Inferior parietal cortex (tissue), 1 donor: ENCODE measurements around the gene CDKN2B.

ENCODE experiments used
- DNase-seq: peaks from one replicate; pipeline ENCODE4 v3.0.0-alpha.2; 2016; ENCODE audit errors: extremely low spot score

Gene CDKN2B

DNA sequence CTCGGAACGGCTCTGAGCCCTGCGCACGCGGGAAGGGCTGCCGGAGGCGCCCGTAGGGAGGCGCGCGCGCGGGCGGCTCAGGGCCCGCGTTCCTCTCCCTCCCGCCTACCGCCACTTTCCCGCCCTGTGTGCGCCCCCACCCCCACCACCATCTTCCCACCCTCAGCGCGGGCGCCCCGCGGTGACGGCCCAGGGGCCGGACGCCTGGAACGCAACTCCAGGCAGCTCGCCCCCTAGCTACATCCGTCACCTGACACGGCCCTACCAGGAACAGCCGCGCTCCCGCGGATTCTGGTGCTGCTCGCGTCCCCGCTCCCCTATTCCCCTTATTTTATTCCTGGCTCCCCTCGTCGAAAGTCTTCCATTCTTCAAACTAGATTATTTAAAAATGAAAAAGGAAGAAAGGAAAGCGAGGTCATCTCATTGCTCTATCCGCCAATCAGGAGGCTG is 14.5 kb downstream of the CDKN2B start, which contains the start of gene CDKN2B-AS1:
Gene CDKN2B-AS1 (plus strand): TSS at position 236 of the 450 bp plus-strand sequence.
- no peak for DNase-seq

DNA sequence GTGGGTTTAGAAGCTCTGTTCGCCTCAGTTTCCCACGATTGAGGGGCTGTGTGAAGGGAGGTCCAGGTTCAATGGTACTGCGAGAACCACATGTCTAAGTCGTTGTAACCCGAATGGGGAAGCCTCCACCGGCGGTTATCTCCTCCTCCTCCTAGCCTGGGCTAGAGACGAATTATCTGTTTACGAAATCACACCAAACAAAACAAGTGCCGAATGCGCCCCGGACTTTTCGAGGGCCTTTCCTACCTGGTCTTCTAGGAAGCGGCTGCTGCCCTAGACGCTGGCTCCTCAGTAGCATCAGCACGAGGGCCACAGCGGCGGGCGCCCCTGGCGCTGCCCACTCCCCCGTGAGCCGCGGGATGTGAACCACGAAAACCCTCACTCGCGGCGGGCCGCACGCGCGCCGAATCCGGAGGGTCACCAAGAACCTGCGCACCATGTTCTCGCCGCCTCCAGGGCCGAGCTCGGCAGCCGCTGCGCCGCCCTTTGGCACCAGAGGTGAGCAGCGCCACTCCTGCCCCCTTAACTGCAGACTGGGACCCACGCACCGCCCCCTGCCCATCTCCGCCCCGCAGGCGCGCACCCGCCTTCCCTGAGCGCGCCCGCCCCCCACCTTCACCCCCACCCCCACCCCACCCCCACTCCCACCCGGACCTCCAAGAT is 15.1 kb downstream of the CDKN2B start, which contains the start of gene CDKN2A:
Gene CDKN2A (minus strand): TSS at position 500 of the 663 bp plus-strand sequence.
- DNase-seq: no peak

DNA sequence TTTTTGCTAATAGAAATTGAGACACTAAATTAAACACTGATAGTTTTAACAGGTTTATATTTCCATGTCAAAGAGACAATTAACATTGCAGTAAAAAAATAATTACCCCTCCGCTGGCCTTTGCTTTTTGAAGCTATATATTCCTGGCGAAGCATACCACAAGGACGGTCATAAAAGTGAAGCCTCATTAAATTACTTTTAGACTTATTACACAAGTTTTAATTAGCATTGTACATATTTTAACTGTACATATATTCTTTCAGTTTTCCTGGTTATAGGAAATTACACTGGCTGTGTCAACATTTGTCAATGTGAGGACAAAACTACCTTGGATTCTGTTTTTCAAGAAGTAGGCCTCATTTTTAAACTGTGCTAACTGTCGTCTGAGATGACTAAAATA is 16.1 kb downstream of the CDKN2B start:
- no peak for DNase-seq

- no peak for DNase-seq
Observed at GRCh38 chr9:21991072-21991959, 17.8 kb downstream of the CDKN2B start.

- DNase-seq: no peak
Observed at GRCh38 chr9:21989440-21990189, 19.5 kb downstream of the CDKN2B start.

DNA sequence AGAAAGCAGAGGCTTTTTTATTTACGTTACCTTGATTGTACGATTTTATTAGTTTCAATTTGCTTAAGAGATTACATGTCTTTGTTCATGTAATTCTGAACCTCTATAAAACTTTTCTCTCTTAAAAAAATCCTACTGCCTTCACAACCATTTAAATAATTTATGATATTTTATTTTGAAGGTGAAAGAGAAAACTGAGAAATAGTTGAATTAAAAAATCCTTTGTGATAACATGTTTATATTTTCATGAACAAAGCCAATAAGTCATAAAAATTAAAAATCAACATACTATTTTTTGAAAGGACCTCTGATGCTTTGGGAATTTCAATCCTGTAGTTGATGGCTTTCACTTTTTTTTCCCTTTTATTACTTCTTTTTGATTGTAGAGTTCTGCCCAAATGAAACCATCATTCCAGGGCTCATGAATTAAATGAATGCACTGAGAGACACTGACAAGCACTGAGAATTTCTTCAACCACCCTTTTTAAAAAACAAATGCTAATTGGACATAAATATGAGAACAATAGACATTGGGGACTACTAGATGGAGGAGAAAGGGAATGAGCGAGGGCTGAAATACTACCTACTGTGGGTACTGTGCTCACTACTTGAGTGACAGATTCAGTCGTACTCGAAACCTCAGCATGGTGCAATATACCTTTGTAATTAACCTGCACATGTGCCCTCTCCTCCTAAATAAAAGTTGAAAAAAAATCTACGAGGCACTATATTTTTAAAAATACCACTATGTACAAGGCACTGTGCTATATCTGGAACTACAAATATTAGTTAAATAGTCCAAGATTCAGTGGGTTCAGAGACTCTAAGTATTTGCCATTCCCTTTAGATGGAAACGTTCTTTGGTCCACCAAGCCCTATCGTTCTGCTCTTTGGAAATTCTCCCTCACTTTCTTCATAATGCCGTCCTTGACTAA is 20.8 kb downstream of the CDKN2B start:
- DNase-seq: no peak

DNA sequence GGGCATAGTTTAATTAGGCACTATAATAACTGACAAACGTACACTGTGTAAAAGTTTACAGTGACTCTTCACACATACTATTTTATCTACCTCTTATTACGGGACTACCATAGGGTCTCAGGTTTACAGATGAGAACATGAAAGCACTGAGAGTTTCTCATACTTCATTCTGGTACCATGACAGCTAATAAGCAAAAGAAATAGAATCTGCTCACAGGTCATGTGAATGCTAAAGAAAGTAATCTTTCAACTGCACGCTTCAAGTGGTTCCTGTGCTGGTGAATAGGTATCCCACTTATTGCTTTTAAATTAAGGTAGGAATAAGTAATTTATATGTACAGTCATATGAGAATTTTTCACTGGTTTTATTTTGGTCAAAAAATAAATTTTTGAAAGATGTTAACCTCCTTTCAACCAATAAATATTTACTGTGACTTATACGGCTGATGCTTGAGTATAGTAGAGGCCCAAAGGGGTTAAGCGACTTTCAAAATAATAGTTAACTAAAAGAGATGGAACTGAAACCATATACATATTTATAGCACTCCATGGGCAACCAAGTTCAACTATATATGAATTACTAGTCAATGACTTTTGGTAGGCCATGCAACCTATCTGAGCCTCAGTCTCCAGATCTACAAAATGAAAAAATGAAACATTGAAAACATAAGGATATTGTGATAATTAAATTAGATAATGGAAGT is 23.0 kb downstream of the CDKN2B start:
- no peak for DNase-seq

GRCh38 chr9:21984101-21984500 is 25.0 kb downstream of the CDKN2B start:
- DNase-seq: no peak

- DNase-seq: no peak
Observed at GRCh38 chr9:21983561-21983935, 25.6 kb downstream of the CDKN2B start.

DNA sequence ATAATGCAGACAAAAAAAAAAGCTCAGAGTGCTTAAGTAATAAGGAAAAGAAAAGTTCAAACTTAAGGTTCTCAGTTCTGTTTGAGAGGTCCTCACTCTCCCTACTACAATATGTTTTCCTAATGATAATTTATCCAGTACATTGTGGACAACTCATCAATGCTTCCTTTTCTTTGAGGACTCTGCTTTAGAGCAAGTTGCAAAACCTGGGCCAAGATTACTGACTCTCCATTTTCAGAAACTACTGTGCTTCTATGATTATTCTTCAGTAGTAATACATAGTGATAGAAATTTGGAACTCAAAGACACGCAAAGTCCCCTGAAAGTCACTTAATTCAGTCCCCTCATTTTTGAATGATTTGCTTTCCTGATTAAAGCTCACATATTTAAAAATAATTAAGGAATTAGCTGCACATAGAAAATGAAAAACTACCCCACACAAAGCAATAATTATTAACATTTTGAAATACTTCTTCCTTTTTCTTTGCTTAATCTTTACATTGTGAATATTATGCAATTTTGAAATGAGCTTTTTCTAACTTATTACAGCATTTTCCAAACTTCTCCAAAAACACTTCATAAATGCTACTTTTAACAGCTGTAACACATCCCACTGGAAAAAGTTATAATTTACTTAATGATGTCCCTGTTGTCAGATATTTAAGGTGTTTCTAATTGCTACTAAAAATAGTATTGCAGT is 26.1 kb downstream of the CDKN2B start:
- DNase-seq: no peak

DNA sequence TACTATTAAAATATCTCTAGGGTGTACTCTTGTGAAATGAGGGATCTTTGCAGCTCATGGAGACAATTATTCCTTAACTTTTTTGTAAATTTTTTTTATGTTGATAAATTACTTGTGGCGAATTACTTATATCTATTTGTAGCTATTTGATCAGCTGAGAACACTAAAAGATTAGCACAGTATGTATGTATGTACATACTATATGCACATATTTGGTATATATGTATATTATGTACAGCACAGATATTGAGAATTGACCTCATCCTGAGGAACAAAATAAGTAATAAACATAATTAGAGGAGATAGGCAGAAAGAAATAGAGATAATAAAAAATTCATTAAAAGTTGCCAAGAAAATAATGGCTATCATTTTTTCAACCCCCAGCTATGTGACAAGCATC is 26.7 kb downstream of the CDKN2B start:
- DNase-seq: no peak

DNA sequence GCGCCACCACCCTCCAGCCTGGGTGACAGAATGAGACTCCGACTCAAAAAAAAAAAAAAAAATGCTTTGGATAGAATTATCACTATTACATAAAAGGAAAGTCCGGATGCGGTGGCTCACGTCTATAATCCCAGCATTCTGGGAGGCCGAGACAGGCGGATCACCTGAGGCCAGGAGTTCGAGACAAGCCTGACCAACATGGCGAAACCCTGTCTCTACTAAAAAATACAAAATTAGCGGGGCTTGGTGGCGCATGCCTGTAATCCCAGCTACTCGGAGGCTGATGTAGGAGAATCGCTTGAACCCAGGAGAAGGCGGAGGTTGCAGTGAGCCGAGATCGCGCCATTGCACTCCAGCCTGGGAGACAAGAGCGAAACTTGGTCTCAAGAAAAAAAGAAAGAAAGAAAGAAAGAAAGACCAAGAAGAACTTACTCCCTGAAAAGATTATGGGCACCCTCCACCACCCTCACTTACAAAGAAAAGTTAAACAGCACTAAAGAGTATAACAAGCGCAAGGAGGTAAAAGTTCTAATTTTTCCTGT is 32.7 kb downstream of the CDKN2B start:
- DNase-seq: no peak

- DNase-seq: no peak
Observed at GRCh38 chr9:21974722-21975409, 34.2 kb downstream of the CDKN2B start.

DNA sequence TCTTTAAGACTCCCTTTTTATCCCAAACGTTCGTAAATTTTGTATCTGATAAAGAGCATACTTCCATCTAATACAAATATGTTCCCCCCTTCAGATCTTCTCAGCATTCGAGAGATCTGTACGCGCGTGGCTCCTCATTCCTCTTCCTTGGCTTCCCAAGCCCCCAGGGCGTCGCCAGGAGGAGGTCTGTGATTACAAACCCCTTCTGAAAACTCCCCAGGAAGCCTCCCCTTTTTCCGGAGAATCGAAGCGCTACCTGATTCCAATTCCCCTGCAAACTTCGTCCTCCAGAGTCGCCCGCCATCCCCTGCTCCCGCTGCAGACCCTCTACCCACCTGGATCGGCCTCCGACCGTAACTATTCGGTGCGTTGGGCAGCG is 34.8 kb downstream of the CDKN2B start:
- no peak for DNase-seq

GRCh38 chr9:21972361-21972760 is 36.7 kb downstream of the CDKN2B start:
- DNase-seq: no peak

DNA sequence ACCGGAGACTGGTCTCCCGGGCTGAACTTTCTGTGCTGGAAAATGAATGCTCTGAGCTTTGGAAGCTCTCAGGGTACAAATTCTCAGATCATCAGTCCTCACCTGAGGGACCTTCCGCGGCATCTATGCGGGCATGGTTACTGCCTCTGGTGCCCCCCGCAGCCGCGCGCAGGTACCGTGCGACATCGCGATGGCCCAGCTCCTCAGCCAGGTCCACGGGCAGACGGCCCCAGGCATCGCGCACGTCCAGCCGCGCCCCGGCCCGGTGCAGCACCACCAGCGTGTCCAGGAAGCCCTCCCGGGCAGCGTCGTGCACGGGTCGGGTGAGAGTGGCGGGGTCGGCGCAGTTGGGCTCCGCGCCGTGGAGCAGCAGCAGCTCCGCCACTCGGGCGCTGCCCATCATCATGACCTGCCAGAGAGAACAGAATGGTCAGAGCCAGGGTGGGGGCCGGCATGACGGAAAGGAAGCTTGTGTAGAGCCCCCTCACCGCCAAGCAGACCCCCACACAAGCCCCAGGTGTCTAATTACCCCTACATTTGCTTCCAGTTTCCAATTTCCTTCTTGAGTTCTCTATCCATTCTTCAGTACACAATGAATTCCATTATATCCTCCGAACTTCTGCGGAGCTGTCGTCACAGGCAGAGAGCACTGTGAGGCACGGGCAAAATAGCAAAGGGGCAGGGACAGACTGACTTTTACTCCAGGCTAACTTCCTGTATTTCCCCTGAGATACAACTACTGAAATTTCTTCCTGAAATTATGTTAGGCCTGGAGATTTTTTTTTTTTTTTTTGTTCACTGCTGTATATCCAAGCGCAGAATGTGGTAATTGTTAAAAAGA is 38.1 kb downstream of the CDKN2B start:
- no peak for DNase-seq

DNA sequence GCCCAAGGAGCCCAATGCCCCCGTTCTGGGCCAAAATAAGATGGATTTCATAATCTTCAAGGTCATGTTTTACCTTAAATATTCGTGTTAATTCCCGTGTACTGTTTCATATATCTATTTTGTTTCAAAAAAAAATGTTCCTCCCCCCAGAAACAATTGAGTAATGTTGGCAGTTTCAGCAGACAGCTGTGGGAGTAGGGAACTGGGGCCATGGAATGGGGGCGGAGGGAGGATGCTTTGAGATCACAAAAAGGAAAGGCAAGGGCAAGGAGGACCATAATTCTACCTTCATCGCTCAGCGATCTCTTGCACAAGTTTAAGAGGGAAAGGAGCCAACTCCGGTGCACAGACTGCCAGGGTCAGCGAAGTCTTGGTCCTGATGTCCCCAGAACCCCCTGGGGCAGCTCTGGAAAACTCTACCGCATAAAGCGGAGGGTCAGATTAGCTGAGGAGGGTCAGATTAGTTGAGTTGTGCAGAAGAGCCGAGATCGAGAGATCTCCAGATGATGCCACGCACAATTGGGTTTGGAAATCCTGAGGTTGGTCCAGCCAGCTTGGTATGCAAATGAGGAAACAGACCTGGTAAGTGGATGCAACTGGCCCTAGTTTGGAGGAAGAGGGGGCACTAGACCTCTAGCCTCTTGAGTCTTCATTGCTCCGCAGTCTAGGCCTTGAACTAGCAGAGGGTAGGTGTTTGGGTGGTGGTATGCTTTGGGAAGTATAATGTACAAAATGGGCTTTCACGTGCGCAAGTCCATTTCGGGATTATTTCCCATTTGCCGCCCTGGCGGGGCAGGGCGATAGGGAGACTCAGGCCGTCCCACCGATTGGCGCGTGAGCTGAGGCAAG is 38.9 kb downstream of the CDKN2B start:
- DNase-seq: no peak
